Measurements from ENCODE around the gene GPR152. TPM values are rescaled to one million over a fixed set of nuclear protein-coding genes. Genes with fewer than 3 reads are reported as not detected.

The GPR152 gene
- total RNA-seq, 2 experiments from 2014 or later, result not detected

DNA sequence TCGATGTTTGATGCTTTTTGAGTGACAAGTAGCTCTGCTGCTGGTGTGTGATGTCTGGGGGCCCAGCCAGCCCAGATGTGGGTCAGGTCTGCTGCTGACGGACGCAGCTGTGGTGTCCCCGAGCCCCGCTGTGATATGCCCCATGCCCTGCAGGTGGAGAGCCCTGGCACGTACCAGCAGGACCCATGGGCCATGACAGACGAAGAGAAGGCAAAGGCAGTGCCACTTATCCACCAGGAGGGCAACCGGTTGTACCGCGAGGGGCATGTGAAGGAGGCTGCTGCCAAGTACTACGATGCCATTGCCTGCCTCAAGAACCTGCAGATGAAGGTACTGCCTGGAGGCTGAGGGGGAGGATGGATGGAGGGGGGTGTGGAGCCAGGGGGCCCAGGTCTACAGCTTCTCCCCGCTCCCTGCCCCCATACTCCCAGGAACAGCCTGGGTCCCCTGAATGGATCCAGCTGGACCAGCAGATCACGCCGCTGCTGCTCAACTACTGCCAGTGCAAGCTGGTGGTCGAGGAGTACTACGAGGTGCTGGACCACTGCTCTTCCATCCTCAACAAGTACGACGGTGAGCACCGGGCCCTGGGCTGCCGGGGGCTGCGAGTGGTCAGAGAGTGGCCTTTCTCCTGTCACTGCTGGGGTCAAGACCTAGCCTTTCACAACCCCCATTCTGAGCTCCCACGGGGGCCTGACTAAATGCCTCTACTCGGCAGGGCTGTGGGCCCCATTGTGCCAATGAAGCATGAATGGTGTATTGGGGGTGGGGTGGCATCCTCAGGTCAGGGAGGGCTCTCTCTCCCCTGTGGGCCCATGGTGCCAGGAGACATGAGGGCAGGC lies 37.6 kb upstream of the GPR152 start:
- CTCF ChIA-PET (ENCODE audit: unreplicated experiment), result no interaction called here
- POLR2A ChIA-PET, result no interaction called here
- Histone ChIP-seq H3K27ac (ENCODE audit: low read depth, low read length, poor library complexity, severe bottlenecking) (no peak overlapping the region), H3K4me2 (ENCODE audit: low read length) (no peak overlapping the region), H3K9me2 (ENCODE audit: insufficient read depth, low read length) (no peaks in the 10 kb centered on the region), H3K9me3 (ENCODE audit: low read length) (no peaks in the 10 kb centered on the region), H3K4me3 (ENCODE audit: low read depth, low read length, poor library complexity, severe bottlenecking) (no peak overlapping the region), H3K36me3 (ENCODE audit: insufficient read depth, low read length) (peaks cover 68% of the 10 kb centered on the region), H3K4me1 (ENCODE audit: insufficient read depth, low read length, poor library complexity, severe bottlenecking) (peaks cover 19% of the 10 kb centered on the region), H2AFZ (ENCODE audit: low read length) (no peak overlapping the region), H3K79me2 (ENCODE audit: insufficient read depth, low read depth, low read length) (peaks cover 13% of the 10 kb centered on the region; the same call in 1 of the 2 replicates), H4K20me1 (ENCODE audit: insufficient read depth, low read length) (no peaks in the 10 kb centered on the region)
- no peak for DNase-seq (ENCODE audit: low spot score)
- intact Hi-C loops (cut with micrococcal nuclease; ENCODE audit: unreplicated experiment), result no loop called here
- TF ChIP-seq EZH2phosphoT487 (IDR thresholded peaks at IDR 0.05; ENCODE audit: borderline replicate concordance, low read depth, low read length), result no peak
- TF ChIP-seq, protein P1, sequence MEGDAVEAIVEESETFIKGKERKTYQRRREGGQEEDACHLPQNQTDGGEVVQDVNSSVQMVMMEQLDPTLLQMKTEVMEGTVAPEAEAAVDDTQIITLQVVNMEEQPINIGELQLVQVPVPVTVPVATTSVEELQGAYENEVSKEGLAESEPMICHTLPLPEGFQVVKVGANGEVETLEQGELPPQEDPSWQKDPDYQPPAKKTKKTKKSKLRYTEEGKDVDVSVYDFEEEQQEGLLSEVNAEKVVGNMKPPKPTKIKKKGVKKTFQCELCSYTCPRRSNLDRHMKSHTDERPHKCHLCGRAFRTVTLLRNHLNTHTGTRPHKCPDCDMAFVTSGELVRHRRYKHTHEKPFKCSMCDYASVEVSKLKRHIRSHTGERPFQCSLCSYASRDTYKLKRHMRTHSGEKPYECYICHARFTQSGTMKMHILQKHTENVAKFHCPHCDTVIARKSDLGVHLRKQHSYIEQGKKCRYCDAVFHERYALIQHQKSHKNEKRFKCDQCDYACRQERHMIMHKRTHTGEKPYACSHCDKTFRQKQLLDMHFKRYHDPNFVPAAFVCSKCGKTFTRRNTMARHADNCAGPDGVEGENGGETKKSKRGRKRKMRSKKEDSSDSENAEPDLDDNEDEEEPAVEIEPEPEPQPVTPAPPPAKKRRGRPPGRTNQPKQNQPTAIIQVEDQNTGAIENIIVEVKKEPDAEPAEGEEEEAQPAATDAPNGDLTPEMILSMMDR (conservative IDR thresholded peaks at IDR 0.05; ENCODE audit: low read length), result no peak
- TSS peak; percentile 82 for BruUV-seq (replicated peaks)

DNA sequence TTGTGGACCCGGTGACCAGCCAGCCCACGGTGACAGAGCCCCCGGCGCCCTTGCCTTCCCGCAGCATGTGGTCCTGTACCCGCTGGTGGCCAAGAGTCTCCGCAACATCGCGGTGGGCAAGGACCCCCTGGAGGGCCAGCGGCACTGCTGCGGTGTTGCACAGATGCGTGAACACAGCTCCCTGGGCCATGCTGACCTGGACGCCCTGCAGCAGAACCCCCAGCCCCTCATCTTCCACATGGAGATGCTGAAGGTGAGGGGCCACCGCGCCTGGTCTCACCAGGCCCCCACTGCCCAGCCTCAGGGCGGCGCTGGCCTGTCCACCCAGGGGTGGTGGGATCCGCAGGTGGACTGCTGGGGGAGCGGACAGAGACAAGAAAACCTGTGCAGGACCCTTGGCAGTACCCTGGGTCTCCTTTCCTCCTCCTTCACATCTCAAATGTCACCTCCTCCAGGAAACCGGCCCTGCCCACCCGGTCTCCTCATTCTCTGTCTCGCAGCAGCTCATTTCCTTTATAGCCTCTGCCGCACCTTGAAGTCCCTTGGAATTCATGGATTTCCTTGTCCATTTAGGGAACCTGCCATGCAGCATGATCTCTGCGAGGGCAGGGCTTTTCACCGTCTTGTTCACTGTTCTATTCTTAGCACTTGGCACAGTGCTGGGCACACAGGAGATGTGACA lies 36.8 kb upstream of the GPR152 start:
- Histone ChIP-seq H3K9me2 (ENCODE audit: insufficient read depth, low read length) (no peaks in the 10 kb centered on the region), H4K20me1 (ENCODE audit: insufficient read depth, low read length) (no peaks in the 10 kb centered on the region), H3K36me3 (ENCODE audit: insufficient read depth, low read length) (peaks cover 68% of the 10 kb centered on the region), H3K79me2 (ENCODE audit: insufficient read depth, low read depth, low read length) (peaks cover 17% of the 10 kb centered on the region; the same call in 1 of the 2 replicates), H3K4me3 (ENCODE audit: low read depth, low read length, poor library complexity, severe bottlenecking) (no peak overlapping the region), H3K4me2 (ENCODE audit: low read length) (no peak overlapping the region), H3K4me1 (ENCODE audit: insufficient read depth, low read length, poor library complexity, severe bottlenecking) (peaks cover 27% of the 10 kb centered on the region), H3K9me3 (ENCODE audit: low read length) (no peaks in the 10 kb centered on the region), H2AFZ (ENCODE audit: low read length) (no peak overlapping the region), H3K27ac (ENCODE audit: low read depth, low read length, poor library complexity, severe bottlenecking) (no peak overlapping the region)
- ChIA-PET POLR2A (no interaction called here), CTCF (ENCODE audit: unreplicated experiment) (no interaction called here)
- intact Hi-C loops (cut with micrococcal nuclease; ENCODE audit: unreplicated experiment), result no loop called here
- TF ChIP-seq, protein P1 (conservative IDR thresholded peaks at IDR 0.05; ENCODE audit: low read length), result no peak
- TF ChIP-seq EZH2phosphoT487 (IDR thresholded peaks at IDR 0.05; ENCODE audit: borderline replicate concordance, low read depth, low read length), result no peak
- no TSS peak for BruUV-seq (replicated peaks)
- no peak for DNase-seq (ENCODE audit: low spot score)
